GM21723 (cell line): ENCODE results near the gene SLC44A3.

Experiments
- ATAC-seq: cut with Tn5 transposase; IDR thresholded peaks from one replicate; pipeline ENCODE4 v1.9.1; 2021; ENCODE audit warnings: mild to moderate bottlenecking, moderate library complexity; ENCODE audit not compliant: unreplicated experiment

SLC44A3 gene

GRCh38 chr1:94799206-94799605 lies 21.0 kb upstream of the SLC44A3 start:
- no peak for ATAC-seq

- ATAC-seq: peak; percentile 69
Observed at GRCh38 chr1:94801919-94802546, 18.1 kb upstream of the SLC44A3 start.

- ATAC-seq: no peak
Observed at GRCh38 chr1:94803106-94803505, 17.1 kb upstream of the SLC44A3 start.

GRCh38 chr1:94803517-94804441 lies 16.4 kb upstream of the SLC44A3 start:
- ATAC-seq: no peak

GRCh38 chr1:94804442-94804837 lies 15.7 kb upstream of the SLC44A3 start:
- ATAC-seq: no peak

- peak; percentile 63 for ATAC-seq
Observed at GRCh38 chr1:94805912-94806311, 14.2 kb upstream of the SLC44A3 start.

GRCh38 chr1:94806441-94806871 lies 13.7 kb upstream of the SLC44A3 start:
- no peak for ATAC-seq

- ATAC-seq: no peak
Observed at GRCh38 chr1:94807742-94808491, 12.2 kb upstream of the SLC44A3 start.

- no peak for ATAC-seq
Observed at GRCh38 chr1:94808669-94809068, 11.5 kb upstream of the SLC44A3 start.

GRCh38 chr1:94812985-94813384 lies 7.2 kb upstream of the SLC44A3 start:
- no peak for ATAC-seq

GRCh38 chr1:94816030-94816429 lies 4.1 kb upstream of the SLC44A3 start:
- no peak for ATAC-seq

- ATAC-seq: no peak
Observed at GRCh38 chr1:94817712-94818111, 2.4 kb upstream of the SLC44A3 start.

- no peak for ATAC-seq
Observed at GRCh38 chr1:94819238-94819944, 766 bp upstream of the SLC44A3 start.

GRCh38 chr1:94820936-94821335 lies 779 bp downstream of the SLC44A3 start:
- no peak for ATAC-seq

- no peak for ATAC-seq
Observed at GRCh38 chr1:94821636-94822305, 1.6 kb downstream of the SLC44A3 start.

- no peak for ATAC-seq
Observed at GRCh38 chr1:94823116-94823515, 3.0 kb downstream of the SLC44A3 start.

GRCh38 chr1:94825936-94826335 lies 5.8 kb downstream of the SLC44A3 start:
- ATAC-seq: no peak

- ATAC-seq: no peak
Observed at GRCh38 chr1:94827434-94827833, 7.3 kb downstream of the SLC44A3 start.

- ATAC-seq: no peak
Observed at GRCh38 chr1:94828251-94828650, 8.1 kb downstream of the SLC44A3 start.

- ATAC-seq: no peak
Observed at GRCh38 chr1:94831641-94832040, 11.5 kb downstream of the SLC44A3 start.
